HG03045 (cell line): ENCODE data around the gene SIAH2.

Experiments used
- ATAC-seq: cut with Tn5 transposase; IDR thresholded peaks from one replicate; pipeline ENCODE4 v1.9.1; 2021; ENCODE audit warnings: mild to moderate bottlenecking, moderate library complexity; ENCODE audit not compliant: unreplicated experiment

Gene SIAH2

DNA sequence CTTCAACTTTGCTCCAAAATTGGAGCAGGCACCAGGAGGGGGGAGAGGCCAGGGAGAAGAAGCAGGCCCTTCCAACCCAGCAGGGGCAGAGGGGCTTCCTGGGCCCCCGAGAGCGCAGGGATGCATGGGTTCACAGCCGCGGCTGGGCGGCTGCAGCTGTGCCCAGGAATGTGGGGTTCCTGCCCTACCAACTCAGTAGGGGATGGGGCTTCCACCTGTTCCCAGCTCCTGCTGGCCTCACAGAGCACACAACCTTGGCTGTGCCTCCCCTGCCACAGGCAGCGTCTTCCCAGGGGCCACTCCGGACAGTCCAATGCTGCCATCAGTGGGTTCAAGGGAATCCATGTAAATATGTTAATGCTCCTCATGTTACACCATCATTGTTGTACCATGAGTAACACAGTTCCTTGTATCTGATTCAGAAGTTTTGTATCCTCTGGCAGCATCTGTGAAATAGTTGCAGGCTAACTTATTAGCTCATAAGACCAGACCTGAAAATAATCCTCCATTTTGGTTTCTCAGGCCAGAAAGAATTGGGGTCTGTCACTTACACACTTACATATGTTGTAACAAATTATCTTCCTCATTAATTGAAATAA is 12.1 kb upstream of the SIAH2 start:
- no peak for ATAC-seq

DNA sequence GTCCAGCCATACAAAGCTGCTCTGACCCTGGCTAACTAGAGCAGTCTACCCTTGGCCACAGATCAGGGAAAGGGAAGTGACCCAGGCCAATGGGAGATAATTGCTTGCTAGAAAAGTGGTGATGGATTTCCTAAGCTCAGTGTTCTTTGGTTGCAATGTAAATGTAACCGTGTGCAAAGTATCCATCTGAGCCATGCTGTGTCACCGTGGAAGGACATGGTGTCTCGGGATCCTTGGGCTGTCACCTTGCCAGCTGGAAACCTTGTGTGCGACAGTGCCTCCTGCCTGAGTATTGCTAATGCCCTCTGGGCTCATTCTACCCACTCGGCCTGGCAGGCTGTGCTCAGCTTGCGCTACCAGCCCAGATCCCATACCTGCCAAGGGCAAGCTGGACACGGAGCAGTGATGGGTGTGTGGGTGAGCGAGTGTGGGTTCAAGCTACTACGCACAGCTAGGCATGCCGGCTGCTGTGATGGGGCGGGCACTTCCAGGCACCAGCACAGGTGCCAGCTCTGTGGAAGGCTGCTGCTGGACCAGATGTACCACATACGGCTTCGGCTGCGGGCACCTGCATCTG is 10.7 kb upstream of the SIAH2 start:
- ATAC-seq: no peak

GRCh38 chr3:150771600-150771999 is 8.6 kb upstream of the SIAH2 start:
- no peak for ATAC-seq

DNA sequence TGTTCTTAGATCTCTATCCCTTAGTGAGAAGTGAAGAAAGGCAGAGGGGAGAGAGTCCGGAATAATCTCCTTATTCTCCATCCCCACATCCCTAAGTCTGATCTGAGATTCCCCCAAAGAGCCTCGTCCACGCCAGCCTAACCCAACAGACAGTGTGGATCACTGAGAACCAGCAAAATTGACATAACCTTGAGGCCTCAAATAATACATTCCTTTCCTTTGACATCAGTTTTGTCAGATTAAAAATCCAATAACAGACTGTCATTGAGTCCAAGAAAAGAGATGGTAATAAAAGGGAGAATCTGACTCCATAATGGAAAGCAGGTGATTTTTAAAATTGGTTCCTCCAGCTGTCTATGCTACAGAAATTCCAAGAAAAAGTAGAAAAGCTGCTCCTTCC is 7.7 kb upstream of the SIAH2 start:
- ATAC-seq: no peak

- no peak for ATAC-seq
These were observed 3.8 kb upstream of the SIAH2 start for GRCh38 chr3:150766742-150767141.

- ATAC-seq: peak; percentile 32
These were observed 3.2 kb upstream of the SIAH2 start for GRCh38 chr3:150765949-150766720.

DNA sequence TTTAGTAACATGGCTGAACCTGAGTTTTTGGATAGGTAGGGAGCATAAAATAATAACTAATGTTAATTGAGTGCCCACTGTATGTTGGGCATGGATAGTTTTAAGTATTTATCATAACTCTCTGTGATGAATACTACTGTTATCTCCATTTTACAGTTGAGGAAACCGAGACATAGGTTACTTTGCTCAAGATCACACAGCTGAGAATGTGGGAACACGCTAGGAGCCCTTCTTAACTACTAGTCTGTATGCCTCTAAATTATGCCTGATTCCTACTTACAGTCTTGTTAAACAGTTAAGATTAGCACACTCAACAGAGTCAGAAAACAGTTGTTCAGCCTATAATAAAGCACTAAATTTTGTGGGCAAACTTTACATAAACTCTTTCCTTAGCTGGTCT is 2.0 kb upstream of the SIAH2 start:
- no peak for ATAC-seq

GRCh38 chr3:150764566-150764965 is 1.6 kb upstream of the SIAH2 start:
- no peak for ATAC-seq

- ATAC-seq: peak; percentile 9
These were observed 993 bp upstream of the SIAH2 start for GRCh38 chr3:150763841-150764483.

- peak; percentile 0 for ATAC-seq
These were observed 277 bp downstream of the SIAH2 start for GRCh38 chr3:150762662-150763121.

GRCh38 chr3:150761831-150762661 is 923 bp downstream of the SIAH2 start:
- no peak for ATAC-seq

DNA sequence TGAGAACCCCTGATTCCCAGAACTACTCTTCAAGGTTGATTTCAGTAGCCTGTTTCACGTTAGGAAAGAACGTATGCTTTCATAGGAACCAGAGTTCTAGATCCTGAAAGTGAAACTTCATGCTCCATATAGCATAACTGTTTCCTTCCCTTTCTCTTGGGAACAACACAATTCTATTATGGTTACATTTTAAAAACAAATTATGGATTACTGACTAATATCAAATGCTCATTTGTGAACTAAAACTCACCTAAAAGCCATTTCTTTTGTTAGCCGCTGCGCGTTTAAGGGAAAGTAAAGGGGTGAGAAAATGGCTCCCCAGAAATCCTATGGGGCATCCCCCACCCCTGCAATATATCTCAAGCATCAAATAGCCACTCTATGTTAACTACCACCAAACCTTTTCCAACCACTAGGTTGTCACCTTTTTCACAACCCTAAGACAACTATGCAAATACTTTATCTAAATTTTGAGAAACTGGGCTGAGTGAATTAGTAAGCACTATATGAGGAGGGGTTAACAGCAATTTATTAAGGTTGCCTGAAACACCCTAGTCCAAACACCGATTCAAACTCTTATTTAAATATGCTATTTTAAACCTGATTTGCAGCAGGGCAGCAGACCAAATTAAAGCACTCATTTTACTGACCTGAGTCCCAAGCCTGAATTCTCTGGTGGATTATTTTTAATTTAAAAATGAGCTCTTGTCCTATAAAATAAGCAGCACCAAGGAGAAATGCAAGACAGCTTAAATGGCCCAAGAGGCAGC is 2.4 kb downstream of the SIAH2 start:
- ATAC-seq: no peak

GRCh38 chr3:150759947-150760346 is 3.0 kb downstream of the SIAH2 start:
- ATAC-seq: no peak

DNA sequence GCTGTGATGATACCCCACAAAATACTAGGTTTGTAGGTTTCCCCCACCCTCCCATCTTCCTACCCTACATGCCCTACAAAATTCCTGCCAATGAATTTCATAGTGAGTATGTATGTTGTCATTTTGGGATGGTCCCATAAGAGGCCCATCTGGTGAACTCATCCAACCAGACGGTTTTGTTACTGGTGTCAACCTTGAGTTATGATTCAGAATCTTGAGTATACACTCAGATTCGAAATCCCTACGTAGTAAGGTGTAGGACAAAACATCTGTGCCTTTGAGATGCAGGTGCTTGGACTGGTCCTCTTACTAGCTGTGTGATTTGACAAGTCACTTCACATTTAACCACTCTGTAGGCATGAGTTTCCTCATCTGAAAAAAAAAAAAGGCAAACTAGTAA is 3.6 kb downstream of the SIAH2 start:
- ATAC-seq: no peak

- no peak for ATAC-seq
These were observed 5.2 kb downstream of the SIAH2 start for GRCh38 chr3:150757768-150758167.

GRCh38 chr3:150757364-150757763 is 5.6 kb downstream of the SIAH2 start:
- no peak for ATAC-seq

DNA sequence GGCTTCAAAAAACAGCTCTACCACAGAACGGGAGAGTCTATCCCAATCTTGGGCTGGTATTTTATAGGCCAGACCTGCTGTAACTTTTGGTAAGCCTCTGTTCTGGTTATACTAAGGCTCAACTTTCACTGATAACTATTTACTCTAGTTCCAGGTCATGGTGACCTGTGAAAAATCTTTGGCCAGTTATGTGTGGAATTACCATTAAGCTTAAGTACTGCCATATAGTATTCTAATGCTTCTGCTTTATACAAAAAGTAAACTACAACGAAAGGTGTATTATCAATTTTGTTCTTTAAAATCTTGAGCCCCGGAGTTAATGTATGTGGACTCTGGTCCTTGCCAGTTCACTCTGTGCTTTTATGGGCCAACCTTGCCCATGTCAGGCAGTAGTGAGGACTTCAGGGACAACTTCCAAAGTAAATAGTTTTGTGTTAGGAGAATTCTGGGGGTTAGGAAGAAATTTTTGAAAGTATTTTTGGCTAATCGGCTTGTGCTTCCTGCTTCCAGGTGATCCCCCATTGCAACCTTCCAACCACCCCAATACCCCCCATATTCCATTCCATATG is 6.4 kb downstream of the SIAH2 start:
- no peak for ATAC-seq

GRCh38 chr3:150755902-150756301 is 7.1 kb downstream of the SIAH2 start:
- ATAC-seq: no peak

DNA sequence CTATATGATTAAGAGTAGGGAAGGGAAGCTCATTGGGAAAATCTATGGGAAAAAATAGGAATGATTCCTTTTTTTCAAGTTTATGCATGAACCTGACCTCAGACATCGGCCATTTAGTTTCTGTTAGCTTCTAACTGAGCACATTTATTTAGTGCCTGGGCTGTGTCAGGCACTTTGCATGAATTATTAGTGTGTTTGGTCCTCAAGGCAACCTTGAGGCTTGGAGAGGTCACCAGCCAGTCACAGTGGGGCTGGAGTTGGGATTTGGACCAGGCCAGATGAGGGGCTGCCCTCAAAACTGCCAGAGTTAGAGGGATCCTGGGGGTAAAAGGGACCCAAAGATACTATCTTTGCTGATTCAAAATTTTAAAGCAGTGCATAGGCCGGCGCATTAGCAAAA is 8.1 kb downstream of the SIAH2 start:
- ATAC-seq: no peak

- ATAC-seq: no peak
These were observed 11.1 kb downstream of the SIAH2 start for GRCh38 chr3:150751781-150752263.
